GM23338 (cell line): ENCODE data around the gene RBM23. TPM values are rescaled to one million over a fixed set of nuclear protein-coding genes. Genes with fewer than 3 reads are reported as not detected.

Experiments
- ATAC-seq: fragments of 200-7000 bp; cut with Tn5 transposase; 3 replicates; pipeline ENCODE4 v1.9.1; 2020
- DNase-seq: peaks from one replicate; pipeline ENCODE4 v3.0.0-alpha.2; 2015; ENCODE audit warnings: low spot score
- H2AFZ ChIP-seq: fragments of 200-600 bp; sonication (generic); 2 replicates; pipeline ENCODE4 v1.8.0; 2016; ENCODE audit warnings: antibody characterized with exemption, mild to moderate bottlenecking, moderate library complexity
- H3F3A ChIP-seq: fragments of 200-600 bp; sonication (generic); replicated peaks from 2 replicates; pipeline ENCODE4 v1.8.0; 2017; ENCODE audit warnings: antibody characterized with exemption, mixed run types, low read depth
- H3K27ac ChIP-seq: fragments of 200-600 bp; sonication (generic); 2 replicates; pipeline ENCODE4 v1.6.1; 2016; ENCODE audit warnings: low read depth
- H3K27me3 ChIP-seq: fragments of 200-600 bp; sonication (generic); 2 replicates; pipeline ENCODE4 v1.8.0; 2016; ENCODE audit warnings: mild to moderate bottlenecking, mixed run types, moderate library complexity; ENCODE audit not compliant: insufficient read depth
- H3K36me3 ChIP-seq: fragments of 200-600 bp; sonication (generic); 2 replicates; pipeline ENCODE4 v1.8.0; 2016; ENCODE audit warnings: mild to moderate bottlenecking; ENCODE audit not compliant: insufficient read depth
- H3K4me1 ChIP-seq: fragments of 200-600 bp; sonication (generic); 2 replicates; pipeline ENCODE4 v1.8.0; 2016; ENCODE audit warnings: mild to moderate bottlenecking, moderate library complexity; ENCODE audit not compliant: insufficient read depth
- H3K4me2 ChIP-seq: fragments of 200-600 bp; sonication (generic); 2 replicates; pipeline ENCODE4 v1.7.1; 2017; ENCODE audit warnings: mixed run types
- H3K4me3 ChIP-seq: fragments of 200-600 bp; sonication (generic); 2 replicates; pipeline ENCODE4 v1.6.1; 2016; ENCODE audit warnings: mixed run types
- H3K79me2 ChIP-seq: fragments of 200-600 bp; sonication (generic); replicated peaks from 2 replicates; pipeline ENCODE4 v1.8.0; 2017; ENCODE audit warnings: mild to moderate bottlenecking; ENCODE audit not compliant: insufficient read depth
- H3K9me2 ChIP-seq: fragments of 200-600 bp; sonication (generic); 2 replicates; pipeline ENCODE4 v1.8.0; 2017; ENCODE audit not compliant: insufficient read depth
- H4K20me1 ChIP-seq: fragments of 200-600 bp; sonication (generic); replicated peaks from 2 replicates; pipeline ENCODE4 v1.8.0; 2017; ENCODE audit warnings: mild to moderate bottlenecking; ENCODE audit not compliant: insufficient read depth
- H3K27ac Mint-ChIP-seq: 2 replicates; pipeline ENCODE4 v1.8.0; 2020; ENCODE audit warnings: inconsistent platforms, mild to moderate bottlenecking, moderate library complexity, mixed read lengths
- H3K27me3 Mint-ChIP-seq: 3 replicates; pipeline ENCODE4 v1.8.0; 2022; ENCODE audit warnings: low read depth, mild to moderate bottlenecking, moderate library complexity, mixed read lengths, inconsistent platforms; ENCODE audit not compliant: insufficient read depth, poor library complexity
- H3K36me3 Mint-ChIP-seq: 3 replicates; pipeline ENCODE4 v1.8.0; 2021; ENCODE audit warnings: low read depth, mild to moderate bottlenecking, inconsistent platforms, moderate library complexity, mixed read lengths
- H3K4me1 Mint-ChIP-seq: 3 replicates; pipeline ENCODE4 v1.8.0; 2020; ENCODE audit warnings: mild to moderate bottlenecking, inconsistent platforms, mixed read lengths
- H3K4me3 Mint-ChIP-seq: 3 replicates; pipeline ENCODE4 v1.8.0; 2021; ENCODE audit warnings: moderate library complexity, mild to moderate bottlenecking, inconsistent platforms, mixed read lengths
- H3K9me3 Mint-ChIP-seq: 3 replicates; pipeline ENCODE4 v1.8.0; 2020; ENCODE audit warnings: moderate library complexity, mild to moderate bottlenecking, inconsistent platforms, mixed read lengths
- CTCF ChIP-seq, 2 experiments: fragments of 200-600 bp in 1 of 2; sonication (generic) in 1 of 2; conservative IDR thresholded peaks; 2 replicates each; pipeline versions ENCODE4 v1.5.1 to v1.6.1; 2016 to 2017; ENCODE audit warnings: antibody characterized with exemption in 2 of 2, low read depth in 2 of 2, mild to moderate bottlenecking in 2 of 2, moderate library complexity in 1 of 2
- EZH2 ChIP-seq: fragments of 200-600 bp; sonication (generic); IDR thresholded peaks from one replicate; pipeline ENCODE4 v1.8.0; 2017; ENCODE audit warnings: antibody characterized with exemption, mild to moderate bottlenecking, low read depth; ENCODE audit not compliant: unreplicated experiment
- POLR2AphosphoS5 ChIP-seq: IDR thresholded peaks from 2 replicates; pipeline ENCODE4 v1.6.1; 2016; ENCODE audit warnings: antibody characterized with exemption, low read depth
- STAT1 ChIP-seq: IDR thresholded peaks from one replicate; pipeline ENCODE4 v1.6.1; 2016; ENCODE audit warnings: antibody characterized with exemption; ENCODE audit not compliant: unreplicated experiment
- ZNF114 ChIP-seq: fragments of 250-450 bp; sonication (Bioruptor Pico); IDR thresholded peaks from 2 replicates; pipeline ENCODE4 v1.5.0; 2020; ENCODE audit warnings: mild to moderate bottlenecking, moderate library complexity
- ZNF331 ChIP-seq: fragments of 250-450 bp; sonication (Bioruptor Pico); IDR thresholded peaks from 2 replicates; pipeline ENCODE4 v1.5.0; 2020; ENCODE audit warnings: low read depth, mild to moderate bottlenecking, moderate library complexity
- polyA plus RNA-seq: library from polyadenylated mRNA; unstranded; fragments of >200 nt; fragmentation: Nextera tagmentation; extraction: Ambion mirVana; gene quantifications from 2 replicates; pipeline ENCODE4 v1.2.1, GENCODE V29; 2016
- total RNA-seq: library from RNA; depleted of rRNA; stranded (reverse); fragments of >200 nt; shearing (Covaris generic); gene quantifications from 2 replicates; pipeline ENCODE4 v1.2.3, GENCODE V29; 2014
- TF ChIP-seq, protein P1 (sequence below): IDR thresholded peaks from 2 replicates; pipeline ENCODE4 v1.6.1; 2016; ENCODE audit warnings: antibody characterized with exemption
- TF ChIP-seq, protein P2 (sequence below): IDR thresholded peaks from one replicate; pipeline ENCODE4 v1.6.1; 2018; ENCODE audit warnings: antibody characterized with exemption; ENCODE audit not compliant: unreplicated experiment

RBM23 gene
- total and polyA plus RNA-seq, 2 experiments from 2014 or later = 14.4 to 52.8 TPM

GRCh38 chr14:22907429-22907828, 11.5 kb downstream of the RBM23 start (continued):
- TF ChIP-seq CTCF (conservative IDR thresholded peaks at IDR 0.05; ENCODE audit: low read depth in 2 of 2) (no peak), POLR2AphosphoS5 (no peak), EZH2 (no peak), ZNF331 (no peak), ZNF114 (no peak)
- TF ChIP-seq, protein P1, sequence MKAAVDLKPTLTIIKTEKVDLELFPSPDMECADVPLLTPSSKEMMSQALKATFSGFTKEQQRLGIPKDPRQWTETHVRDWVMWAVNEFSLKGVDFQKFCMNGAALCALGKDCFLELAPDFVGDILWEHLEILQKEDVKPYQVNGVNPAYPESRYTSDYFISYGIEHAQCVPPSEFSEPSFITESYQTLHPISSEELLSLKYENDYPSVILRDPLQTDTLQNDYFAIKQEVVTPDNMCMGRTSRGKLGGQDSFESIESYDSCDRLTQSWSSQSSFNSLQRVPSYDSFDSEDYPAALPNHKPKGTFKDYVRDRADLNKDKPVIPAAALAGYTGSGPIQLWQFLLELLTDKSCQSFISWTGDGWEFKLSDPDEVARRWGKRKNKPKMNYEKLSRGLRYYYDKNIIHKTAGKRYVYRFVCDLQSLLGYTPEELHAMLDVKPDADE = no peak
- TF ChIP-seq, protein P2, sequence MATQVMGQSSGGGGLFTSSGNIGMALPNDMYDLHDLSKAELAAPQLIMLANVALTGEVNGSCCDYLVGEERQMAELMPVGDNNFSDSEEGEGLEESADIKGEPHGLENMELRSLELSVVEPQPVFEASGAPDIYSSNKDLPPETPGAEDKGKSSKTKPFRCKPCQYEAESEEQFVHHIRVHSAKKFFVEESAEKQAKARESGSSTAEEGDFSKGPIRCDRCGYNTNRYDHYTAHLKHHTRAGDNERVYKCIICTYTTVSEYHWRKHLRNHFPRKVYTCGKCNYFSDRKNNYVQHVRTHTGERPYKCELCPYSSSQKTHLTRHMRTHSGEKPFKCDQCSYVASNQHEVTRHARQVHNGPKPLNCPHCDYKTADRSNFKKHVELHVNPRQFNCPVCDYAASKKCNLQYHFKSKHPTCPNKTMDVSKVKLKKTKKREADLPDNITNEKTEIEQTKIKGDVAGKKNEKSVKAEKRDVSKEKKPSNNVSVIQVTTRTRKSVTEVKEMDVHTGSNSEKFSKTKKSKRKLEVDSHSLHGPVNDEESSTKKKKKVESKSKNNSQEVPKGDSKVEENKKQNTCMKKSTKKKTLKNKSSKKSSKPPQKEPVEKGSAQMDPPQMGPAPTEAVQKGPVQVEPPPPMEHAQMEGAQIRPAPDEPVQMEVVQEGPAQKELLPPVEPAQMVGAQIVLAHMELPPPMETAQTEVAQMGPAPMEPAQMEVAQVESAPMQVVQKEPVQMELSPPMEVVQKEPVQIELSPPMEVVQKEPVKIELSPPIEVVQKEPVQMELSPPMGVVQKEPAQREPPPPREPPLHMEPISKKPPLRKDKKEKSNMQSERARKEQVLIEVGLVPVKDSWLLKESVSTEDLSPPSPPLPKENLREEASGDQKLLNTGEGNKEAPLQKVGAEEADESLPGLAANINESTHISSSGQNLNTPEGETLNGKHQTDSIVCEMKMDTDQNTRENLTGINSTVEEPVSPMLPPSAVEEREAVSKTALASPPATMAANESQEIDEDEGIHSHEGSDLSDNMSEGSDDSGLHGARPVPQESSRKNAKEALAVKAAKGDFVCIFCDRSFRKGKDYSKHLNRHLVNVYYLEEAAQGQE = no peak

GRCh38 chr14:22906073-22906472, 12.9 kb downstream of the RBM23 start:
- Histone ChIP-seq H3F3A (peaks cover 13% of the 10 kb centered on the region), H3K27ac (no peak overlapping the region), H2AFZ (no peak overlapping the region), H3K79me2 (peaks cover 3% of the 10 kb centered on the region), H3K36me3 (peaks cover 65% of the 10 kb centered on the region), H3K4me1 (no peaks in the 10 kb centered on the region), H3K27me3 (no peaks in the 10 kb centered on the region), H3K4me3 (no peak overlapping the region), H4K20me1 (peaks cover 13% of the 10 kb centered on the region), H3K4me2 (no peak overlapping the region), H3K9me2 (no peaks in the 10 kb centered on the region)
- Mint-ChIP-seq H3K27me3 (peaks cover 2% of the 10 kb centered on the region), H3K36me3 (peaks cover 73% of the 10 kb centered on the region), H3K9me3 (no peaks in the 10 kb centered on the region), H3K27ac (no peak overlapping the region), H3K4me1 (no peaks in the 10 kb centered on the region), H3K4me3 (no peak overlapping the region)
- no peak for DNase-seq
- TF ChIP-seq, protein P2 = no peak
- TF ChIP-seq STAT1 = no peak
- no peak for ATAC-seq
